GM12878 (cell line): ENCODE results near the gene SLC6A7. TPM values are rescaled to one million over a fixed set of nuclear protein-coding genes. Genes with fewer than 3 reads are reported as not detected.
"Not testable (repeated sequence)": the region's sequence is repeated elsewhere in the genome, so short reads cannot be mapped to it uniquely, and the experiment has no call there.

ENCODE experiments used
- ATAC-seq: fragments of 200-7000 bp; cut with Tn5 transposase; 3 replicates; pipeline ENCODE4 v1.9.1; 2020; ENCODE audit warnings: mild to moderate bottlenecking, moderate library complexity
- BruUV-seq: library from RNA; stranded (reverse); fragments of 400-500 nt; replicated peaks from 2 replicates; lab custom pipeline; 2021; lab: Mats Ljungman, UMichigan
- CTCF ChIA-PET: fragments of 300-600 bp; sonication (Branson Sonifier 250); formaldehyde crosslinking; extraction: SDS; loops from one replicate; lab custom pipeline; 2021; ENCODE audit warnings: inconsistent platforms; lab: Yijun Ruan, JAX
- POLR2A ChIA-PET: fragments of 350-600 bp; formaldehyde crosslinking; extraction: SDS; loops from one replicate; lab custom pipeline; 2021; ENCODE audit warnings: inconsistent platforms; lab: Charles Lee
- RAD21 ChIA-PET: fragments of 300-600 bp; sonication (Branson Sonifier 250); formaldehyde crosslinking; loops from one replicate; lab custom pipeline; 2023; ENCODE audit warnings: antibody characterized with exemption; ENCODE audit not compliant: unreplicated experiment; lab: Charles Lee
- SMC1A ChIA-PET: fragments of 300-600 bp; sonication (Branson Sonifier 250); formaldehyde crosslinking; loops from one replicate; lab custom pipeline; 2023; ENCODE audit not compliant: unreplicated experiment, uncharacterized antibody; lab: Charles Lee
- DNase-seq: peaks from one replicate; pipeline ENCODE4 v3.0.0-alpha.2; 2011; ENCODE audit warnings: low read depth, low spot score
- FAIRE-seq: peaks from 3 replicates; lab custom pipeline; 2011; peaks lifted over from hg19 to GRCh38; lab: Jason Lieb, UNC
- H2AFZ ChIP-seq: 2 replicates; pipeline ENCODE4 v1.6.0; 2011; ENCODE audit warnings: low read depth, low read length, control low read depth; ENCODE audit not compliant: control insufficient read depth
- H3K27ac ChIP-seq: 2 replicates; pipeline ENCODE4 v1.5.1; 2011; ENCODE audit warnings: control low read depth; ENCODE audit not compliant: control insufficient read depth, insufficient read depth
- H3K27me3 ChIP-seq, 2 experiments: replicated peaks in 1 of 2; 2 replicates each; pipeline versions ENCODE4 v1.6.0 to v1.6.1; 2011; ENCODE audit warnings: low read length in 1 of 2; ENCODE audit not compliant: control insufficient read depth in 2 of 2, insufficient read depth in 2 of 2
- H3K36me3 ChIP-seq, 2 experiments: 2 replicates each; pipeline ENCODE4 v1.5.1; 2011; ENCODE audit warnings: low read length in 1 of 2; ENCODE audit not compliant: control insufficient read depth in 2 of 2, insufficient read depth in 2 of 2
- H3K4me1 ChIP-seq: 2 replicates; pipeline ENCODE4 v1.6.1; 2011; ENCODE audit warnings: mild to moderate bottlenecking, low read length, moderate library complexity, mixed read lengths; ENCODE audit not compliant: control insufficient read depth, insufficient read depth
- H3K4me2 ChIP-seq: 2 replicates; pipeline ENCODE4 v1.6.0; 2011; ENCODE audit warnings: control low read depth; ENCODE audit not compliant: control insufficient read depth, insufficient read depth
- H3K4me3 ChIP-seq: fragments of 200-600 bp; sonication (generic); 2 replicates; pipeline ENCODE4 v1.5.1; 2016
- H3K79me2 ChIP-seq: 2 replicates; pipeline ENCODE4 v1.6.0; 2011; ENCODE audit warnings: low read length; ENCODE audit not compliant: control insufficient read depth, insufficient read depth
- H3K9ac ChIP-seq: 2 replicates; pipeline ENCODE4 v1.8.0; 2011; ENCODE audit warnings: low read length, control low read depth, mixed read lengths; ENCODE audit not compliant: control insufficient read depth, insufficient read depth
- H3K9me3 ChIP-seq: replicated peaks from 3 replicates; pipeline ENCODE4 v1.5.1; 2011; ENCODE audit warnings: mild to moderate bottlenecking, low read length; ENCODE audit not compliant: control insufficient read depth, insufficient read depth
- H4K20me1 ChIP-seq: 2 replicates; pipeline ENCODE4 v1.6.0; 2011; ENCODE audit not compliant: control insufficient read depth, insufficient read depth
- NR2C2 ChIP-seq: IDR thresholded peaks from 2 replicates; pipeline ENCODE4 v1.6.1; 2011; ENCODE audit warnings: borderline replicate concordance, low read depth; ENCODE audit not compliant: control insufficient read depth, insufficient read length
- WGBS: methylation state at CpG from one replicate; pipeline ENCODE4 v1.1.6; 2016; ENCODE audit warnings: low lambda C conversion rate; ENCODE audit not compliant: insufficient replicate concordance, insufficient coverage; ENCODE audit errors: missing lambda C conversion rate; 5-methylcytosine and 5-hydroxymethylcytosine counted together
- in situ Hi-C: fragments of 300-500 bp; cut with MboI; formaldehyde crosslinking; loops from 9 replicates; pipeline ENCODE4 v1.14.3; 2018; ENCODE audit warnings: mixed read lengths
- intact Hi-C: fragments of 100-400 bp; cut with micrococcal nuclease; formaldehyde crosslinking; loops from one replicate; pipeline ENCODE4 v1.14.2; 2022; ENCODE audit not compliant: unreplicated experiment
- polyA plus RNA-seq, 11 experiments: library from polyadenylated mRNA; depleted of rRNA in 4 of 11; unstranded in 6 of 11; stranded (reverse) in 5 of 11; fragments of >200 nt; fragmentation: Nextera tagmentation in 4 of 11; fragmentation: Illumina TruSeq in 1 of 11; extraction: Ambion mirVana in 4 of 11; extraction: Trizol in 1 of 11; gene quantifications; 1 replicate in 1 of 11; 2 replicates in 10 of 11; pipeline versions ENCODE4 v1.2.1 to v1.2.3, GENCODE V29; 2011 to 2016; ENCODE audit warnings: inconsistent platforms in 2 of 11, missing spikeins in 2 of 11, low read depth in 1 of 11
- total RNA-seq, 4 experiments: library from RNA; depleted of rRNA in 3 of 4; stranded (reverse); fragments of >200 nt in 3 of 4; fragmentation: Illumina TruSeq in 1 of 4; extraction: Trizol in 1 of 4; gene quantifications; 2 replicates each; pipeline versions ENCODE4 v1.2.1 to v1.2.3, GENCODE V29; 2013 to 2021
- TF ChIP-seq, protein P1 (sequence below): fragments of 450-650 bp; IDR thresholded peaks from 2 replicates; pipeline ENCODE4 v1.6.1; 2017; ENCODE audit warnings: mild to moderate bottlenecking, moderate library complexity

Gene SLC6A7
- total and polyA plus RNA-seq, 10 of the 15 experiments (the other 5 are each of a cell fraction or from before 2014, with no cell fraction given) = 0.01 to 0.15 (median 0.06) TPM; not detected in 7

DNA sequence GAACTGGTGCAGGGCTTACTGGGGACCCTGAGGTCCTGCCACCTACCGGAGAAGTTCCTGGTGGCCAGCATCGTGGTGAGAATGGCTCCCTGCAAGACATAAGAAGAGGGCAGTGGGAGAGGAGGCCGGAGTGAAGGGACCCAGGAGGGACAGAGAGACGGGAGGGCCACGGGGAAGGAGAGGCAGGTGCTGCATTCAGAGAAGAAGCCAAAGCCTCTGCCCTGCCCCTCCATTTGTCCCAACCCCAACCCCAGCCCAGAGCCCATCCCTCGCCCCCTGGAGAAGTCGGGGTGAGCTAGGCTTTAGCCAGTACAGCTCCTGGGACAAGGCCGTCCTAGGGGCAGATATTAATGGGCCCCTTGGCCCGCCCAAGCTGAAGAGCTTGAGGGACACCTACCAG, 57.9 kb downstream of the SLC6A7 start (continued):
- TF ChIP-seq, protein P1, sequence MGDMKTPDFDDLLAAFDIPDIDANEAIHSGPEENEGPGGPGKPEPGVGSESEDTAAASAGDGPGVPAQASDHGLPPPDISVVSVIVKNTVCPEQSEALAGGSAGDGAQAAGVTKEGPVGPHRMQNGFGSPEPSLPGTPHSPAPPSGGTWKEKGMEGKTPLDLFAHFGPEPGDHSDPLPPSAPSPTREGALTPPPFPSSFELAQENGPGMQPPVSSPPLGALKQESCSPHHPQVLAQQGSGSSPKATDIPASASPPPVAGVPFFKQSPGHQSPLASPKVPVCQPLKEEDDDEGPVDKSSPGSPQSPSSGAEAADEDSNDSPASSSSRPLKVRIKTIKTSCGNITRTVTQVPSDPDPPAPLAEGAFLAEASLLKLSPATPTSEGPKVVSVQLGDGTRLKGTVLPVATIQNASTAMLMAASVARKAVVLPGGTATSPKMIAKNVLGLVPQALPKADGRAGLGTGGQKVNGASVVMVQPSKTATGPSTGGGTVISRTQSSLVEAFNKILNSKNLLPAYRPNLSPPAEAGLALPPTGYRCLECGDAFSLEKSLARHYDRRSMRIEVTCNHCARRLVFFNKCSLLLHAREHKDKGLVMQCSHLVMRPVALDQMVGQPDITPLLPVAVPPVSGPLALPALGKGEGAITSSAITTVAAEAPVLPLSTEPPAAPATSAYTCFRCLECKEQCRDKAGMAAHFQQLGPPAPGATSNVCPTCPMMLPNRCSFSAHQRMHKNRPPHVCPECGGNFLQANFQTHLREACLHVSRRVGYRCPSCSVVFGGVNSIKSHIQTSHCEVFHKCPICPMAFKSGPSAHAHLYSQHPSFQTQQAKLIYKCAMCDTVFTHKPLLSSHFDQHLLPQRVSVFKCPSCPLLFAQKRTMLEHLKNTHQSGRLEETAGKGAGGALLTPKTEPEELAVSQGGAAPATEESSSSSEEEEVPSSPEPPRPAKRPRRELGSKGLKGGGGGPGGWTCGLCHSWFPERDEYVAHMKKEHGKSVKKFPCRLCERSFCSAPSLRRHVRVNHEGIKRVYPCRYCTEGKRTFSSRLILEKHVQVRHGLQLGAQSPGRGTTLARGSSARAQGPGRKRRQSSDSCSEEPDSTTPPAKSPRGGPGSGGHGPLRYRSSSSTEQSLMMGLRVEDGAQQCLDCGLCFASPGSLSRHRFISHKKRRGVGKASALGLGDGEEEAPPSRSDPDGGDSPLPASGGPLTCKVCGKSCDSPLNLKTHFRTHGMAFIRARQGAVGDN = no peak
- TF ChIP-seq NR2C2 = no peak

GRCh38 chr5:150248493-150248892, 58.6 kb downstream of the SLC6A7 start:
- H2AFZ ChIP-seq, H3K27ac ChIP-seq, H3K79me2 ChIP-seq, FAIRE-seq, H3K9me3 ChIP-seq, BruUV-seq, DNase-seq, H3K4me3 ChIP-seq, H4K20me1 ChIP-seq, H3K4me1 ChIP-seq, in situ Hi-C loops, CTCF ChIA-PET, H3K4me2 ChIP-seq, ATAC-seq, H3K9ac ChIP-seq, RAD21 ChIA-PET, POLR2A ChIA-PET, H3K27me3 ChIP-seq, intact Hi-C loops, H3K36me3 ChIP-seq: not testable (repeated sequence)
- SMC1A ChIA-PET = interaction anchor here (0.9 kb wide), 1 partner anchor 62 kb away, joined by 3 read pairs; no protein-coding TSS in a partner anchor
- WGBS = 48% methylated on average over 5 of the region's 6 CpGs
